ENCODE results near the gene FAM221B.

The FAM221B gene

GRCh38 chr9:35791297-35791921 lies 37.1 kb downstream of the FAM221B start, which contains the start of gene NPR2:
NPR2 (plus strand) TSS chr9:35791591; CDS start chr9:35792409, 818 bp downstream.
- DNase-seq (ENCODE audit: low spot score) = no peak

- peak; percentile 90 for DNase-seq (ENCODE audit: low spot score)
These were observed 37.9 kb downstream of the FAM221B start for GRCh38 chr9:35790385-35791296.

GRCh38 chr9:35790025-35790384 lies 38.5 kb downstream of the FAM221B start:
- no peak for DNase-seq (ENCODE audit: low spot score)

GRCh38 chr9:35789541-35789940 lies 39.0 kb downstream of the FAM221B start:
- DNase-seq (ENCODE audit: low spot score) = no peak

GRCh38 chr9:35783418-35783817 lies 45.1 kb downstream of the FAM221B start:
- DNase-seq (ENCODE audit: low spot score) = no peak

- DNase-seq (ENCODE audit: low spot score) = no peak
These were observed 47.5 kb downstream of the FAM221B start for GRCh38 chr9:35781066-35781465.

- no peak for DNase-seq (ENCODE audit: low spot score)
These were observed 50.0 kb downstream of the FAM221B start for GRCh38 chr9:35778496-35778895.

- DNase-seq (ENCODE audit: low spot score) = no peak
These were observed 52.5 kb downstream of the FAM221B start for GRCh38 chr9:35776018-35776417.

GRCh38 chr9:35774907-35775635 lies 53.5 kb downstream of the FAM221B start:
- peak; percentile 67 for DNase-seq (ENCODE audit: low spot score)

- DNase-seq (ENCODE audit: low spot score) = no peak
These were observed 56.6 kb downstream of the FAM221B start for GRCh38 chr9:35771943-35772342.

- DNase-seq (ENCODE audit: low spot score) = no peak
These were observed 57.0 kb downstream of the FAM221B start for GRCh38 chr9:35771534-35771933.

- no peak for DNase-seq (ENCODE audit: low spot score)
These were observed 57.5 kb downstream of the FAM221B start for GRCh38 chr9:35771075-35771433.

- no peak for DNase-seq (ENCODE audit: low spot score)
These were observed 58.8 kb downstream of the FAM221B start for GRCh38 chr9:35769763-35770162.

- no peak for DNase-seq (ENCODE audit: low spot score)
These were observed 61.1 kb downstream of the FAM221B start for GRCh38 chr9:35767458-35767857.

GRCh38 chr9:35766997-35767396 lies 61.5 kb downstream of the FAM221B start:
- no peak for DNase-seq (ENCODE audit: low spot score)

Data from Ammon's horn (tissue), 1 donor.